Measurements from ENCODE around the gene YDJC. TPM values are rescaled to one million over a fixed set of nuclear protein-coding genes. Genes with fewer than 3 reads are reported as not detected.

YDJC gene
- total RNA-seq, 1 donor from 2014 or later, result 19.0 TPM

DNA sequence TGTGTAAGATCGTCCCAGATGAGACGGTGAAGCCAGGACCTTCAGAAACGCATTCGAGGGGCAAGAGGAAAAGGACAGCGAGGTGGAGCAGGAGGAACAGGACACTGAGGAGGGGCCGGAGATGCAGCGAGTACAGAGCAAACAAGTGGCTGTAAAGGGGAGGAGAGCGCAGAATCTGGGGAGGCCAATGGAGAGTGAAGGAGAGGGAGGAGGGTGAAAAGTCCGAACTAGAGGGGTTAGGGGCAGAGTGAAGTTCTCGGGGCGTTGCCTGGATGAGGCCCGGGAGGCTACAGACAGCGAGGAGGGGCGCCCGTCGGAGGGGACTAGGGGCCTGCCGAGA, 27.2 kb upstream of the YDJC start:
- Mint-ChIP-seq H3K27ac (peak overlapping the region; percentile 63), H3K9me3 (ENCODE audit: low read depth) (no peaks in the 10 kb centered on the region), H3K4me1 (ENCODE audit: low read depth) (peaks cover 11% of the 10 kb centered on the region), H3K27me3 (no peaks in the 10 kb centered on the region), H3K4me3 (ENCODE audit: low read depth) (peak overlapping the region; percentile 67), H3K36me3 (ENCODE audit: insufficient read depth) (no peaks in the 10 kb centered on the region)
- DNase-seq (ENCODE audit: low spot score, unreplicated experiment), result no peak
- TF ChIP-seq, protein P1, sequence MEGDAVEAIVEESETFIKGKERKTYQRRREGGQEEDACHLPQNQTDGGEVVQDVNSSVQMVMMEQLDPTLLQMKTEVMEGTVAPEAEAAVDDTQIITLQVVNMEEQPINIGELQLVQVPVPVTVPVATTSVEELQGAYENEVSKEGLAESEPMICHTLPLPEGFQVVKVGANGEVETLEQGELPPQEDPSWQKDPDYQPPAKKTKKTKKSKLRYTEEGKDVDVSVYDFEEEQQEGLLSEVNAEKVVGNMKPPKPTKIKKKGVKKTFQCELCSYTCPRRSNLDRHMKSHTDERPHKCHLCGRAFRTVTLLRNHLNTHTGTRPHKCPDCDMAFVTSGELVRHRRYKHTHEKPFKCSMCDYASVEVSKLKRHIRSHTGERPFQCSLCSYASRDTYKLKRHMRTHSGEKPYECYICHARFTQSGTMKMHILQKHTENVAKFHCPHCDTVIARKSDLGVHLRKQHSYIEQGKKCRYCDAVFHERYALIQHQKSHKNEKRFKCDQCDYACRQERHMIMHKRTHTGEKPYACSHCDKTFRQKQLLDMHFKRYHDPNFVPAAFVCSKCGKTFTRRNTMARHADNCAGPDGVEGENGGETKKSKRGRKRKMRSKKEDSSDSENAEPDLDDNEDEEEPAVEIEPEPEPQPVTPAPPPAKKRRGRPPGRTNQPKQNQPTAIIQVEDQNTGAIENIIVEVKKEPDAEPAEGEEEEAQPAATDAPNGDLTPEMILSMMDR (IDR thresholded peaks at IDR 0.05; ENCODE audit: unreplicated experiment), result no peak

DNA sequence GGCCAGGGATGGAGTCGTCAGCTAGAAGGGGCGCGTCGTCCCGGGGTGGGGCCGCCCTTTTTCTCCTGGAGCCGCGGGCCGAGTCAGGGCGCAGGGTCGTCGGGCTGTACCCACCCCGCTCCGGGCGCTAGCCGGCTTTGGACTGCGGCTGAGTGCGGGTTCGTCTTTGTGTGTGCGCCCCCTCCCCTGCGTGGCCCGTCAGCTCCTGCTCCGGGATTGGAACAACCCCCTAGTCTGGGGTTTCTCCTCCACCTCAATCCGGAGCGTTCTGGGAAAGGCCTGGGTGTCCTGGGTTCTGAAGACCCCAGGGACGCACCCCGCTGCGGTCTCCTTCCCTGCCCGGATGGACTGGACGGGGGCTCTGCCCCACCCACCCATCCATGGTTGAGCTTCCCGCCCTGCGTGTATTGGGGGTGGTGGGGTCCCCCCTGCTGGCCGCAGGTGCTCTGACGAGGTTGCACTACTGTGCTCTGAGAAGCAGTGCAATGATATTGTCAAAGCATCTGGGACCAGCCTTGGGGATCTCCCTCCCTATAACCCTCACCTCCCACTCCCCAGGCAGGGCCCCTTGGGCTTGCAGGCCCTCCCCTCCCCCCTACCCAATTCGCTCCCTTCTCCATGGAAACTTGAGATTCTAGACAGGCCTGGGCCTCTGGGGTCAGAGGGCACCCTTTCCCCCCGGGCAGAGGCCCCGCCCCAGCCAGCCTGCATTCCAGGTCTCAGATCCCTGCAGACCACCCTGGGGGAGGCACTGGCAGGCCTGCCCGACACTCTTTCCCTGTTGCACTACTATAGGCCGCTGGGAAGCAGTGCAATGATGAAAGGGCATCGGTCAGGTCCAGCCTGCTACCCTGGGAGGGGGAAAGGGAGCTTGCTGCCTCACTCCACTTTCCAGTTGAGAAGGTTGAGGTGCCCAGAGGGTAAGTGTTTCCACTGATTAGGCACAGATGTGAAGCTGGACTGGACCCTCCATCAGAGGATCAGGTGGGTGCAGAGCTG, 23.0 kb upstream of the YDJC start:
- H3K27me3 Mint-ChIP-seq, result no peaks in the 10 kb centered on the region
- H3K9me3 Mint-ChIP-seq (ENCODE audit: low read depth), result no peaks in the 10 kb centered on the region
- TF ChIP-seq, protein P1 (IDR thresholded peaks at IDR 0.05; ENCODE audit: unreplicated experiment), result peak; percentile 10
- H3K4me1 Mint-ChIP-seq (ENCODE audit: low read depth), result peaks cover 20% of the 10 kb centered on the region
- peaks cover 3% of the 10 kb centered on the region for H3K36me3 Mint-ChIP-seq (ENCODE audit: insufficient read depth)
- H3K27ac Mint-ChIP-seq, result no peak overlapping the region
- peak overlapping the region; percentile 84 for H3K4me3 Mint-ChIP-seq (ENCODE audit: low read depth)
- no peak for DNase-seq (ENCODE audit: low spot score, unreplicated experiment)

DNA sequence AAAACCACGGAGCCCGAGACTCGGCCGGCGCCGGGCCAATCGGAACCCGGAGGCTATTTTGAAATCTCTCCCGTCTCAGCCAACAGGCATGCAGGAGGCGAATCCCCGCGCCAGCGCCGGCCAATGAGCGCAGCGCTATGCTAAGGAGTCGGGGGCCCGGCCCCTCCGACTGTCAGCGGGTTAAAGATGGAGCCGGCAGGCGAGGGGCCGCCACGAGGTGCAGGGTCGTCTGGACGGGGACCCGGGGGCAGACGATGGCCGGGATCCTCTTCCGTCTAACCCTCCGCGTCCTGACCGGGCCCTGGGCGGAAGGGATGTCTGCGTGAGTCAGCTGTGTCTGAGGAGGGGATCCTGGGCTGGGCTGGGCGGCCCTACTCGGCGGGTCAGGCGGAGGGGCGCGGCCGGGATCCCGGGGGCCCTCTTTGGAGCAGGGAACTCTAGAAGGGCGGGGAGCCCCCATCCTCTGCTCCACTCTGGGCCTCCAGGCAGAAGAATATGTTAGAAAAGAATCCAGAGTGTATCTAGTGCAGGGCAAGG, 22.3 kb upstream of the YDJC start:
- Mint-ChIP-seq H3K36me3 (ENCODE audit: insufficient read depth) (peaks cover 3% of the 10 kb centered on the region), H3K9me3 (ENCODE audit: low read depth) (no peaks in the 10 kb centered on the region), H3K27me3 (no peaks in the 10 kb centered on the region), H3K4me3 (ENCODE audit: low read depth) (peak overlapping the region; percentile 84), H3K4me1 (ENCODE audit: low read depth) (peaks cover 20% of the 10 kb centered on the region), H3K27ac (peak overlapping the region; percentile 88)
- peak; percentile 80 for DNase-seq (ENCODE audit: low spot score, unreplicated experiment)
- TF ChIP-seq, protein P1 (IDR thresholded peaks at IDR 0.05; ENCODE audit: unreplicated experiment), result no peak

DNA sequence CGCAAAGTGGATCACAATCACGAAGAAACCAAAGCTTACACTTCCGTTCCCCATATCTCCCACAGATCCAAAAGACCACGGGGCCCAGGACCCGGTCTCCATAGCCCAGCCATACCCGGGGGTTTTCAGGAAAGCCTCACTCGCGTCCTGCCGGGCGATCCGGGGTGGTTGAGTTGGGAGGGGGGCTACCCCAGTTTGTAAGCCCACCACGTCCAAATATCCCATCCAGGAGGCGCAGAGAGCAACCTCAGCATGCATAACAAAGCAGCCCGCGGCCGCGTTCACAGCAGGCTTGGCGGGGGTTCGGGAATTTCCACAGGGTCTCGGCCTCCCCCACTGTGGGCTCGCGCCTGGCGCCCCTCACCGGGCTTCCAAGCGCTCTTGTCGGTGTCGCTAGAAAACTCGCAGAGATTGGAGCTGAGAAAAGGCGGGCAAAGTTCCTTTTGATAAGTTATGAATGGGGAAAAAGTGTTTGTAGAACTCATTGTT, 21.7 kb upstream of the YDJC start:
- no peaks in the 10 kb centered on the region for H3K9me3 Mint-ChIP-seq (ENCODE audit: low read depth)
- H3K27me3 Mint-ChIP-seq, result no peaks in the 10 kb centered on the region
- peaks cover 16% of the 10 kb centered on the region for H3K4me1 Mint-ChIP-seq (ENCODE audit: low read depth)
- DNase-seq (ENCODE audit: low spot score, unreplicated experiment), result no peak
- peak overlapping the region; percentile 84 for H3K4me3 Mint-ChIP-seq (ENCODE audit: low read depth)
- H3K36me3 Mint-ChIP-seq (ENCODE audit: insufficient read depth), result peaks cover 6% of the 10 kb centered on the region
- peak overlapping the region; percentile 88 for H3K27ac Mint-ChIP-seq
- TF ChIP-seq, protein P1 (IDR thresholded peaks at IDR 0.05; ENCODE audit: unreplicated experiment), result no peak

DNA sequence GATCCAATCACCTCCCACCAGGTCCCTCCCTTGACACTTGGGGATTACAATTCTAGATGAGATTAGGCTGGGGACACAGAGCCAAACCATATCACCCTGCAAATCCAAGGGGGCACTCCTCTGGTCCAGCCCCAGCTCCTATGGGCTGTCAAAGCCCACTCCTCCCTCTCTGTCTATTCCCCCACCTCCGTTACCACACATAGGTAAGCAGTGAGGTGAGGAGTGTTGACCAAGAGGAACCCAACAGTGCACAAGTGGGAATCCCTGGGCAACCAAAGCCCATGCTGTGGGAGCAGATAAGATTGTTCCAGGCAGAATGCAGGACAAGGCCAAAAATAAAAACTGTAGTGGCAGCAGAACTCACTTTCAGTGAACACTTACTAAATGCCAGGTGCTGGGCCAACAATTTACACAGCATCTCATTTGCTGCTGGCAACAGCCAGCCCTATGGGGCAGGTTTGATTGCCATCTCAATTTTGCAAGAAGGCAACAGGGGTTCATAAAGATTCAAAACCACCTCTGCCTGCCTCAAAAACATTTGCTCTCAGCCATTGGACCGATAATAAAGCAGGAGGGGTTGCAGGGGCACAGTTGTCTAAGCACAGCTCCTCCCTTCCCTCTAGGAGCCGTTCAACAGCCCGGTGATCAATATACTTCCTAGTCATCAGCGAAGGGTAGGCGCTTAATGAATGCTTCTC, 21.1 kb upstream of the YDJC start:
- TF ChIP-seq, protein P1 (IDR thresholded peaks at IDR 0.05; ENCODE audit: unreplicated experiment), result no peak
- Mint-ChIP-seq H3K27ac (peak overlapping the region; percentile 88), H3K4me1 (ENCODE audit: low read depth) (peaks cover 14% of the 10 kb centered on the region), H3K27me3 (no peaks in the 10 kb centered on the region), H3K4me3 (ENCODE audit: low read depth) (peak overlapping the region; percentile 84), H3K9me3 (ENCODE audit: low read depth) (no peaks in the 10 kb centered on the region), H3K36me3 (ENCODE audit: insufficient read depth) (peaks cover 6% of the 10 kb centered on the region)
- DNase-seq (ENCODE audit: low spot score, unreplicated experiment), result no peak
